Suppressor macrophage treated with lipopolysaccharide for 1 hour (primary cell): Measurements from ENCODE around the gene CHD8.
"Not testable (repeated sequence)": the region's sequence is repeated elsewhere in the genome, so short reads cannot be mapped to it uniquely, and the experiment has no call there.

Source experiments
- DNase-seq, 3 donors: peaks; one replicate each; pipeline ENCODE4 v3.0.0-alpha.2; 2020 to 2022

Gene CHD8, protein sequence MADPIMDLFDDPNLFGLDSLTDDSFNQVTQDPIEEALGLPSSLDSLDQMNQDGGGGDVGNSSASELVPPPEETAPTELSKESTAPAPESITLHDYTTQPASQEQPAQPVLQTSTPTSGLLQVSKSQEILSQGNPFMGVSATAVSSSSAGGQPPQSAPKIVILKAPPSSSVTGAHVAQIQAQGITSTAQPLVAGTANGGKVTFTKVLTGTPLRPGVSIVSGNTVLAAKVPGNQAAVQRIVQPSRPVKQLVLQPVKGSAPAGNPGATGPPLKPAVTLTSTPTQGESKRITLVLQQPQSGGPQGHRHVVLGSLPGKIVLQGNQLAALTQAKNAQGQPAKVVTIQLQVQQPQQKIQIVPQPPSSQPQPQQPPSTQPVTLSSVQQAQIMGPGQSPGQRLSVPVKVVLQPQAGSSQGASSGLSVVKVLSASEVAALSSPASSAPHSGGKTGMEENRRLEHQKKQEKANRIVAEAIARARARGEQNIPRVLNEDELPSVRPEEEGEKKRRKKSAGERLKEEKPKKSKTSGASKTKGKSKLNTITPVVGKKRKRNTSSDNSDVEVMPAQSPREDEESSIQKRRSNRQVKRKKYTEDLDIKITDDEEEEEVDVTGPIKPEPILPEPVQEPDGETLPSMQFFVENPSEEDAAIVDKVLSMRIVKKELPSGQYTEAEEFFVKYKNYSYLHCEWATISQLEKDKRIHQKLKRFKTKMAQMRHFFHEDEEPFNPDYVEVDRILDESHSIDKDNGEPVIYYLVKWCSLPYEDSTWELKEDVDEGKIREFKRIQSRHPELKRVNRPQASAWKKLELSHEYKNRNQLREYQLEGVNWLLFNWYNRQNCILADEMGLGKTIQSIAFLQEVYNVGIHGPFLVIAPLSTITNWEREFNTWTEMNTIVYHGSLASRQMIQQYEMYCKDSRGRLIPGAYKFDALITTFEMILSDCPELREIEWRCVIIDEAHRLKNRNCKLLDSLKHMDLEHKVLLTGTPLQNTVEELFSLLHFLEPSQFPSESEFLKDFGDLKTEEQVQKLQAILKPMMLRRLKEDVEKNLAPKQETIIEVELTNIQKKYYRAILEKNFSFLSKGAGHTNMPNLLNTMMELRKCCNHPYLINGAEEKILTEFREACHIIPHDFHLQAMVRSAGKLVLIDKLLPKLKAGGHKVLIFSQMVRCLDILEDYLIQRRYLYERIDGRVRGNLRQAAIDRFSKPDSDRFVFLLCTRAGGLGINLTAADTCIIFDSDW (N-terminal part only)

GRCh38 chr14:21455912-21456667 lies at the start of gene CHD8:
TSS of gene CHD8 (minus strand) at chr14:21456123. CDS start at chr14:21431643, 24,480 bp downstream.
- DNase-seq: peak; percentile 99 to 100 (median 100)

GRCh38 chr14:21505012-21505553 lies 49.2 kb upstream of the CHD8 start:
- DNase-seq: peak; percentile 19 to 36 (median 26)

GRCh38 chr14:21503376-21503775 lies 47.5 kb upstream of the CHD8 start:
- no peak for DNase-seq

GRCh38 chr14:21501568-21501967 lies 45.6 kb upstream of the CHD8 start:
- no peak for DNase-seq

GRCh38 chr14:21498540-21499526 lies 42.9 kb upstream of the CHD8 start:
- DNase-seq: peak; percentile 63 to 67 (median 65)

DNA sequence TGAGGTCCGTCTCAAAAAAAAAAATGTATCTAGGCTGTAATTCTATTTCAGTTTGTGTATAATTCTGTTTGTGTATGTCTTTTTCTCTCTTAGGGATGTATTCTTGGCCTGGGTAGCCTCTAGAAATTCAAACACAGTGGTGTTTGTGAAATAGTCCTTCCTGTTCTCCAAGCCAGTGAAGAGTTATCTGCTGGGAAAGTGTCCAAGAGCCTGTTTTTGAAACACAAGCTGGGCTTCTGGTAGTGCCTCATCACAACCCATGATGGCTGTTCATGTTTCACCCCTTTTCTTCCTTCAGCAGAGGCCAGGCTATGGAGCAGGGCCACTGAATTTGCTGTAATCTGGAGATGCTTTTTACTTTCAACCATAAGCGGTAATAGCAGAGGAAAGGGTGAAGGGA lies 40.5 kb upstream of the CHD8 start:
- DNase-seq: no peak

GRCh38 chr14:21494902-21495762 lies 39.2 kb upstream of the CHD8 start:
- no peak for DNase-seq

GRCh38 chr14:21486640-21487087 lies 30.7 kb upstream of the CHD8 start:
- no peak for DNase-seq

GRCh38 chr14:21476925-21477681 lies 21.2 kb upstream of the CHD8 start, which contains the start of the genes RAB2B and TOX4:
TSS of gene RAB2B (minus strand) at chr14:21476959. CDS start at chr14:21476872, 87 bp downstream.
TSS of gene TOX4 (plus strand) at chr14:21477195. CDS start at chr14:21477279, 84 bp downstream.
- peak; percentile 97 to 99 (median 98) for DNase-seq

DNA sequence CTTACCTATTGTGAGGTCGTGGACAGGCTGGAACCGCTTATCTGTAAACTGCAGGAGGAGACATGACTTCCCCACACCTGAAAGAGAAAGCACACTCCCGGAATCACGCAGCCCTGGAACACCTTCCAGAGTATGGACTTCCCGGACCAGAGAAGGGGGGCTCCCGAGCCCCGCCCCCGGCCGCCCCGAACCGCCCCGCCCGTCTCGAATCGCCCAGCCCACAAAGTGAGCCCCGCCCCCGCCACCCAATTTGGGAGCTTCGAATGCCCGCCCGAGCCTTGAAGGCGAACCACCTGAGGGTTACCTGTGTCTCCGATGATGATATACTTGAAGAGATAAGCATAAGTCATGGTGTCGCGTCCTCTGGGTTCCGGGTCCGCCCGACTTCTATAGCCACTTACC lies 20.6 kb upstream of the CHD8 start:
- DNase-seq: peak; percentile 71 to 93 (median 86)

GRCh38 chr14:21475767-21476522 lies 20.0 kb upstream of the CHD8 start:
- DNase-seq: no peak

DNA sequence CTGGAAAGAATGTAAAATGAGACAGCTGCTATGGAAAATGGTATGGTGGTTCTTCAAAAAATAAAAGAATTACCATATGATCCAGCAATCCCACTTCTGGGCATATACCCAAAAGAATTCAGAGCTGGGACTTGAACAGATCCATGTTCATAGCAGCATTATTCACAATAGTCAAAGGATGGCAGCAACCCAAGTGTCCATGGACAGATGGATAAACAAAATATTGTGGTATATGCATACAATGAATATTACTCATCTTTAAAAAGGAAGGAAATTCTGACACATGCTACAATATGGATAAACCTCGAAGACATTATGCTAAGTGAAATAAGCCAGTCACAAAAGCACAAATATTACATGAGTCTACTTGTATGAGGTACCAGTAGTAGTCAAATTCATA lies 11.7 kb upstream of the CHD8 start:
- no peak for DNase-seq

DNA sequence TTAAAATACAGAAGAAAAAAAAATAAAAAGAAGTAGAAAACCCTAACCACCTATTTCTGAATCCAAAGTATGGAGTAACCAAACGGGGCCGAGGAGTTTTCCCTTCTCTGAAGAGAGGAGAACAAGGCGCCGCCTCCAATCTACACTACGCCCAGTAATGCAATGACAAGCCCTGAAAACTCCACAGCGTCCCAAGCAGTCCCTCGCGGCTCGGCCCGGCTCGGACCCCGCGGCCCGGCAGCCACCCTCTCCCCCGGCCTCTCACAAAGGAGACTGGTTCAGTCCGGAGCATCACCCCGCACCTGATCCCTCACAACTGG lies 371 bp downstream of the CHD8 start:
- DNase-seq: peak; percentile 44 to 65 (median 55)

GRCh38 chr14:21454843-21455544 lies 929 bp downstream of the CHD8 start:
- DNase-seq: no peak

GRCh38 chr14:21449899-21450216 lies 6.1 kb downstream of the CHD8 start:
- DNase-seq: no peak

- not testable (repeated sequence) for DNase-seq
Measured at GRCh38 chr14:21442657-21443056, 13.3 kb downstream of the CHD8 start.

DNA sequence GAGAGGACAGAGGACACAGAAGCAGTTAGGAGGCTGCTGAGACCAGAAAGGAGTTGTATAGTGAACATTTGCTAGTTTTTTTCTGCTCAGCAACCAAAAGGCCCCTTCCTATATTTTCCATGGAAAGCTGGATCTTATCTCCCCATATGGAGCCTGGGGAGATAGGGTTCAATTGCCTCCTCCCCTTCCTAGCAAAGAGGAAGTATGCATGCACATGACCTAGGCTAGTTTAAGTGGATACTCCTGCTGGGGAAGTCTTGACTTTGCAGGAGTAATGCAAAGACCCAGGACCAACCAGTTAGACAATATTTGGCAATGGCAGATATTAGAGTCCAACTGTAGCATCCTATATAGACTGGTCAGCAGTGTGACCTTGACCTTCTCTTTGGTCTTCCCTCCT lies 15.1 kb downstream of the CHD8 start:
- peak; percentile 49 to 54 (median 53) for DNase-seq
